ENCODE data around the gene HDAC4. TPM values are rescaled to one million over a fixed set of nuclear protein-coding genes. Genes with fewer than 3 reads are reported as not detected.

HDAC4 gene
- total RNA-seq, 1 donor from 2014 or later = 39.0 TPM

- Mint-ChIP-seq H3K9me3 (no peaks in the 10 kb centered on the region), H3K4me3 (no peak overlapping the region), H3K36me3 (peaks cover 7% of the 10 kb centered on the region), H3K4me1 (ENCODE audit: unreplicated experiment) (peaks cover 24% of the 10 kb centered on the region), H3K27ac (no peak overlapping the region), H3K27me3 (no peaks in the 10 kb centered on the region)
- no peak for DNase-seq (ENCODE audit: extremely low spot score, unreplicated experiment)
- TF ChIP-seq CTCF (conservative IDR thresholded peaks at IDR 0.05) = no peak
Measured at GRCh38 chr2:239089884-239090283, 310.9 kb downstream of the HDAC4 start.

- H3K9me3 Mint-ChIP-seq = no peaks in the 10 kb centered on the region
- H3K4me3 Mint-ChIP-seq = no peak overlapping the region
- peaks cover 12% of the 10 kb centered on the region for H3K36me3 Mint-ChIP-seq
- DNase-seq (ENCODE audit: extremely low spot score, unreplicated experiment) = no peak
- no peak for TF ChIP-seq CTCF (conservative IDR thresholded peaks at IDR 0.05)
- peaks cover 10% of the 10 kb centered on the region for H3K4me1 Mint-ChIP-seq (ENCODE audit: unreplicated experiment)
- no peaks in the 10 kb centered on the region for H3K27me3 Mint-ChIP-seq
- H3K27ac Mint-ChIP-seq = no peak overlapping the region
Measured at GRCh38 chr2:239087046-239087710, 313.6 kb downstream of the HDAC4 start.

GRCh38 chr2:239086325-239087020 lies 314.3 kb downstream of the HDAC4 start:
- peaks cover 10% of the 10 kb centered on the region for H3K4me1 Mint-ChIP-seq (ENCODE audit: unreplicated experiment)
- peak overlapping the region; percentile 25 for H3K27ac Mint-ChIP-seq
- no peak for DNase-seq (ENCODE audit: extremely low spot score, unreplicated experiment)
- no peaks in the 10 kb centered on the region for H3K9me3 Mint-ChIP-seq
- no peaks in the 10 kb centered on the region for H3K27me3 Mint-ChIP-seq
- TF ChIP-seq CTCF (conservative IDR thresholded peaks at IDR 0.05) = no peak
- no peak overlapping the region for H3K4me3 Mint-ChIP-seq
- H3K36me3 Mint-ChIP-seq = peaks cover 12% of the 10 kb centered on the region

- Mint-ChIP-seq H3K4me1 (ENCODE audit: unreplicated experiment) (peaks cover 4% of the 10 kb centered on the region), H3K27ac (peak overlapping the region; percentile 14), H3K27me3 (no peaks in the 10 kb centered on the region), H3K36me3 (peaks cover 8% of the 10 kb centered on the region), H3K9me3 (no peaks in the 10 kb centered on the region), H3K4me3 (no peak overlapping the region)
- no peak for DNase-seq (ENCODE audit: extremely low spot score, unreplicated experiment)
- no peak for TF ChIP-seq CTCF (conservative IDR thresholded peaks at IDR 0.05)
Measured at GRCh38 chr2:239085201-239085992, 315.4 kb downstream of the HDAC4 start.

GRCh38 chr2:239084007-239084406 lies 316.8 kb downstream of the HDAC4 start:
- Mint-ChIP-seq H3K4me1 (ENCODE audit: unreplicated experiment) (peaks cover 8% of the 10 kb centered on the region), H3K27ac (no peak overlapping the region), H3K9me3 (no peaks in the 10 kb centered on the region), H3K27me3 (no peaks in the 10 kb centered on the region), H3K4me3 (no peak overlapping the region), H3K36me3 (peaks cover 8% of the 10 kb centered on the region)
- no peak for DNase-seq (ENCODE audit: extremely low spot score, unreplicated experiment)
- TF ChIP-seq CTCF (conservative IDR thresholded peaks at IDR 0.05) = no peak

Measured in type B pancreatic cell (in vitro differentiated cells).